HG03025 (cell line): ENCODE results near the gene ZCCHC8.
"Not testable (repeated sequence)": the region's sequence is repeated elsewhere in the genome, so short reads cannot be mapped to it uniquely, and the experiment has no call there.

Source experiments
- ATAC-seq: cut with Tn5 transposase; IDR thresholded peaks from one replicate; pipeline ENCODE4 v1.9.1; 2021; ENCODE audit warnings: mild to moderate bottlenecking, moderate library complexity; ENCODE audit not compliant: unreplicated experiment, low FRiP score

ZCCHC8 gene

DNA sequence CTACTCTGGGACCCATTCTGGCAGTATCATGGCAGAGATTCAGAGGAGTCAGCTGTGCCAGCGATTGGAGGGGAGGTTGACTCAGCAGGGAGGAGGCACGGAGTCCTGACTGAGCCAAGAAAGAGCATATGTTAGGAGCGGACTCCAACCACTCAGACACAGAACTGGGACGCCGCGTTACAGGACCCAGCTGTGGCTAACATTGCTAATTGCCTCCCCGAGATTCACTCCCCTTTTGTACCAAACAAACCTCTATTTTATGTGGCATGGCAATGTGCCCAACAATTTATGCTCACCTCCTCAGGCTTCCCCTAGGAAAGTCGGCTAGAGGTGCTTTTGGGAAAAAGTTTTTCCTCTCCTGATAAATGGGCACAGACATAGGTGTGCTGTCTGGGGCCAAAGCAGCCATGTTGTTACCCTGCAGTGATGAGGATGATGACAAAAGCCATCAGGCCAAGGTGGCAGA, 63.0 kb downstream of the ZCCHC8 start:
- ATAC-seq = no peak

DNA sequence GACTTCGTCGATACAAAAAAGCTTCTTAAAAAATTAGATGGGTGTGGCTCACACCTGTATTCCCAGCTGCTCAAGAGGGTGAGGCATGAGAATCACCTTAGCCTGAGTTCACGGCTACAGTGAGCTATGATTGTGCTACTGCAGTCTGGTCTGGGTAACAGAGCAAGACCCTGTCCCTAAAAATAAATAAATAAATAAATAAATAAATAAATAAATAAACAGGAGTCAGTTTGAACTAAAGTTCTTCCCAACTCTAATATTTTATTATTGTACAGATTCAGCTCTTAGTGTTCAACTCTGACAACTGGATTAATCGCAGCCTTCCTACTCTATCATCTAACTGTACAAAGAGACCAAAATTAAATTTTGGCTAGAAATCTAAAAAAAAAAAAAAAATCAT, 65.5 kb downstream of the ZCCHC8 start:
- ATAC-seq = no peak

DNA sequence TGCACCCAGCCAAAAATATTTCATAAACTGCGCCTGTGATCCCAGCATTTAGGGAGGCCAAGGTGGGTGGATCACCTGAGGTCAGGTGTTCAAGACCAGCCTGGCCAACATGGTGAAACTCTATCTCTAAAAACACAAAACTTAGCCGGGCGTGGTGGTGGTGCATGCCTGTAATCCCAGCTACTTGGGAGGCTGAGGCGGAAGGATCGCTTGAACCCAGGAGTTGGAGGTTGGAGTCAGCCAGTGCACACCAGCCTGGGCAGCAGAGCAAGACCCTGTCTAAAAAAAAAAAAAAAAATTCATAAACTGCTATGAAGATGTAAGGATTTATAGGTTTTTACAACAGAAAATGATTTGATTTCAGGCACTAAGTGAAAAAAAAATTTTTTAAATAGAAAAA, 71.7 kb downstream of the ZCCHC8 start:
- ATAC-seq = not testable (repeated sequence)

DNA sequence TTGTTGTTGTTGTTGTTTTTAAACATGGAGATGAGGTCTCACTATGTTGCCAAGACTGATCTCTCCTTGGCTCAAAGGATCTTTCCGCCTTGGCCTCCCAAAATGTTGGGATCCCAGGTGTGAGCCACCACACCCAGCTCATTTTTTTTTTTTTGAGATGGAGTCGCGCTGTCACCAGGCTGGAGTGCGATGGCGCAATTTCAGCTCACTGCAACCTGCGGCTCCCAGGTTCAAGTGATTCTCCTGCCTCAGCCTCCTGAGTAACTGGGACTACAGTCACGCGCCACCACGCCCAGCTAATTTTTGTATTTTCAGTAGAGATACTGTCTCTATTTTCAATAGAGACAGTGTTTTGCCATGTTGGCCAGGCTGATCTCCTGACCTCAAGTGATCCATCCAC, 73.3 kb downstream of the ZCCHC8 start:
- ATAC-seq = no peak

DNA sequence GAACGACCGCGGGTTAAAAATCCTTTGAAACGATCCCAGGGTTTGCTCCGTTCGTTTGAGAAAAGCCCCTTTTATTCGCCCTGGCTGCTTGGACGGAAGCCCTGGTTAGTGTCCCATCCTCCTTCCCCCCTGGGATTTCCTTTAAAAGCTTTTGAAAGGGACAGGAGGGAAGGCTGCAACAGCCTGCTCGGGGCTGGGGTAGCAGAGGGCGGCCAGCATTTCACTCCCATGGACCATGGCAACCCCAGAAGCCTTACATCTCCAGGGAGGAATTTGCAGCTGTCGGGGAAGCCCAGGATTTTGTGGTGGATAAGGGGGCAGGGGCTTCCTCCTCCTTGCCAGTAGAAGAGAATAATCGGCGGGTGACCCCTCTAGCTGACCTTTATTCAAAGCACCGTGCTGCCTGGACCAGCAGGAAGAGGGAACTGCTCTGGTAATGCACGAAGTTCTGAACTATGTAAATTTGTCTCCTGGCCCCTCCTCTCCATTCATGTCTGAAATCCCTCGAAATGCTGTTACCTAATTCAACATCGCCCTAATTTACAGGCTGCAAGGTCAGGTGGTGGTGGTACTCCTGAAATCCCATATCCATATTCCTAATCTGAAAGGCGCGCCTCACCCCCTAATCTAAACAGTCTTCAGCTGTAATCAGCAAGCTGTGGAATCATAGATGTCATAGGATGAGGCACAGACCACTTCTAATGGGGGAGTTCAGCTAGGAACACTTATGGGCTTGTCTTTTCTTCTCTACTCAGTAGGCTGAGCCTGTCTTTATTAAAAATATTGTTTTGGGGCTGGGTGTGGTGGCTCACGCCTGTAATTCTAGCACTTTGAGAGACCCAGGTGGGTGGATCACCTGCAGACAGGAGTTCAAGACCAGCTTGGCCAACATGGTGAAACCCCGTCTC, 77.2 kb downstream of the ZCCHC8 start:
- ATAC-seq = no peak

DNA sequence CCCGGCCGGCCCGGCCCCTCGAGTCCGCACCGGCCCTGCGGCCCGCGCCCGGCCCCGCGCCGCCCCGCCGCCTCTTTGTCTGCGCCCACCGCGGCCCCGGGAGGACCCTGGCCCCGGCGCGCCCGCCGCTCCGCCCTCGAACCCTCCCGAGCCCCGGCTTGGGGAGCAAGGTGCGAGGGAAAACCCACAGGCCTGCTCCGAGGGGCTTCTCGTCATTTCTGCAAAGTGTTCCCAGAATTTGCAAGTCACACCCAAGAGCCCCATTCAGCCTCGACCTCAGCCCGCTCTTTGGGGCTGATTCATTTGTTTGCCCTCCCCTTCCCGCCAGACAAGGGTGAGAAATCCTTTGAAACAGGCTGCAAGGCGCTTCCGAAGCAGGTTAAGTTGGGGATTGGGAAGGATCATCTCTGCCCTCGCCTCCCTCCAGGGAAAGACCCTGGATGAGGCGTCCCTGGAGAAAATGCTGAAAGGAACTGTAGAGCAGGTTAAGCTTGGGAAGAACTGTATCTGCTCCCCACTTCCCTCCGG, 77.9 kb downstream of the ZCCHC8 start:
- no peak for ATAC-seq

DNA sequence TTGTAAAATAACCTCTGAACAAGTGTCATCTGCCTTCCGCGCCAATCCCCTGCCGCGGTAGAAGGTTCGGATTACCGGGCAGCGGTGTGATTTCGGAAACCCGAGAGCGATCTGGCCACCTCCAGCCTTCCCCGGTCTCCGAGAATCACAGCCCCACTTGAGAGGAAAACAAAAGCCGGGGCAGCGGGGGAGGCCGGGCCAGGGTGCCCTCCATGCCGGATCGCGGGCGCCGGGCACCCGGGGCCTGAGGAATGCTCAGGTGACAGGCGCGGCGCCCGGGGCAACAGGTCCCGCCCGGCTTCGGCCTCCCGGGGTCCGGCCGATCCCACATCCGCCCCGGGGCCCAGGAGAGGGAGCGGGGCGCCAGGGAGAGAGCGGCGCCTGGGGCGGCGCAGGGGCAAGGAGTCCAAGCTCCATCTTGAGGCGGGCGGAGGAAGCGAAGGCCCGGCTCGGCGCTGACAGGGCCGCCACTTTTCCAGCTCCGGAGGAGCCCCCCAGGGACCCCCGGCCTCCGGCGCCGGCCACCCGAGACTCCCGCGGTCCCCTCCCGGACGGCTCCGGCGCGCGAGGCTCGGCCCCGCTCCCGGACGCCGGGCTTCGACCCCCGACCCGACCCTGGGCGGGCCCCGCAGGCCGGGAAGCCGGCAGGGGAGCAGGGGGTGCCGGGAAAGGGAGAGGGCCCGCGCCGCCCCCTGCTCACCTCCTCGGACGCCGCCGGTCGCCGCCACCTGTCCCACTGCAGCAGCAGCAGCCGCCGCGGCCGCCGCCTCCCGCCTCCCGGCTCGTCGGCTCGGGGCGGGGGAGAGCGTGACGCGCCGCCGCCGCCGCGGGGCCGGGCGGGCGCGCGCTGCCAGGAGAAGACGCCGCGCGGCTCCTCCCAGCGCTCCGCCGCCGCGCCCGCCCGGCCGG, 78.7 kb downstream of the ZCCHC8 start, which contains the start of gene CLIP1:
TSS of gene CLIP1 (minus strand) at position 849 of the 909 bp plus-strand sequence. CDS start 42,217 bp downstream, outside the sequence.
- ATAC-seq = peak; percentile 48
